IMR-90 (cell line): ENCODE measurements around the gene CPT1A. TPM values are rescaled to one million over a fixed set of nuclear protein-coding genes. Genes with fewer than 3 reads are reported as not detected.

Experiments used
- ATAC-seq: fragments of 200-7000 bp; cut with Tn5 transposase; 2 replicates; pipeline ENCODE4 v1.9.1; 2020; ENCODE audit warnings: low read depth, mild to moderate bottlenecking, moderate library complexity
- BruUV-seq: library from RNA; stranded (reverse); fragments of 400-500 nt; replicated peaks from 2 replicates; lab custom pipeline; 2021; lab: Mats Ljungman, UMichigan
- CTCF ChIA-PET: fragments of 300-600 bp; formaldehyde crosslinking; extraction: SDS; loops from one replicate; lab custom pipeline; 2021; ENCODE audit warnings: antibody characterized with exemption; lab: Yijun Ruan, JAX
- POLR2A ChIA-PET: fragments of 300-600 bp; sonication (Branson Sonifier 250); formaldehyde crosslinking; loops from one replicate; lab custom pipeline; 2022; ENCODE audit warnings: antibody characterized with exemption; ENCODE audit not compliant: unreplicated experiment; lab: Charles Lee
- DNase-seq: peaks from one replicate; pipeline ENCODE4 v3.0.0; 2013
- H2AFZ ChIP-seq: replicated peaks from 2 replicates; pipeline ENCODE3; 2013; ENCODE audit warnings: low read length, mild to moderate bottlenecking; ENCODE audit not compliant: poor library complexity
- H2AK5ac ChIP-seq: 2 replicates; pipeline ENCODE4 v1.6.1; 2013; ENCODE audit warnings: low read depth, low read length, inconsistent platforms
- H2AK9ac ChIP-seq: replicated peaks from 2 replicates; pipeline ENCODE3; 2013; ENCODE audit warnings: mild to moderate bottlenecking, low read depth, low read length, moderate library complexity; ENCODE audit not compliant: poor library complexity
- H2BK120ac ChIP-seq: 2 replicates; pipeline ENCODE4 v1.6.1; 2013; ENCODE audit warnings: low read depth, low read length, inconsistent platforms
- H2BK15ac ChIP-seq: 3 replicates; pipeline ENCODE4 v1.6.1; 2013; ENCODE audit warnings: low read depth, low read length, inconsistent platforms
- H2BK20ac ChIP-seq: 2 replicates; pipeline ENCODE4 v1.6.1; 2013; ENCODE audit warnings: low read depth, mild to moderate bottlenecking, inconsistent platforms, low read length, moderate library complexity
- H2BK5ac ChIP-seq: 2 replicates; pipeline ENCODE4 v1.6.1; 2013; ENCODE audit warnings: mild to moderate bottlenecking, low read depth, low read length, inconsistent platforms; ENCODE audit not compliant: poor library complexity, severe bottlenecking
- H3K14ac ChIP-seq: replicated peaks from 2 replicates; pipeline ENCODE4 v1.6.1; 2013; ENCODE audit warnings: low read depth, low read length, inconsistent platforms
- H3K18ac ChIP-seq: 2 replicates; pipeline ENCODE4 v1.6.1; 2013; ENCODE audit warnings: low read depth, low read length, control low read depth
- H3K23ac ChIP-seq: 2 replicates; pipeline ENCODE4 v1.6.1; 2013; ENCODE audit warnings: low read depth, low read length, inconsistent platforms
- H3K27ac ChIP-seq: 2 replicates; pipeline ENCODE4 v1.5.1; 2013; ENCODE audit warnings: mild to moderate bottlenecking, control low read depth, low read length; ENCODE audit not compliant: insufficient read depth
- H3K27me3 ChIP-seq: 2 replicates; pipeline ENCODE4 v1.6.1; 2013; ENCODE audit warnings: low read length; ENCODE audit not compliant: control insufficient read depth, insufficient read depth
- H3K36me3 ChIP-seq: 2 replicates; pipeline ENCODE4 v1.6.1; 2013; ENCODE audit warnings: low read length, mixed read lengths; ENCODE audit not compliant: control insufficient read depth, insufficient read depth
- H3K4ac ChIP-seq: 2 replicates; pipeline ENCODE4 v1.6.1; 2013; ENCODE audit warnings: low read depth, low read length, inconsistent platforms
- H3K4me1 ChIP-seq: 2 replicates; pipeline ENCODE4 v1.6.1; 2013; ENCODE audit warnings: low read length, mixed read lengths; ENCODE audit not compliant: control insufficient read depth, insufficient read depth
- H3K4me2 ChIP-seq: 2 replicates; pipeline ENCODE4 v1.6.1; 2013; ENCODE audit warnings: low read depth, mild to moderate bottlenecking, control low read depth, low read length, moderate library complexity
- H3K4me3 ChIP-seq: 2 replicates; pipeline ENCODE4 v1.5.1; 2013; ENCODE audit warnings: low read depth, mild to moderate bottlenecking, control low read depth, low read length, moderate library complexity; ENCODE audit not compliant: insufficient read depth
- H3K56ac ChIP-seq: 2 replicates; pipeline ENCODE4 v1.6.1; 2013; ENCODE audit warnings: low read length, inconsistent platforms; ENCODE audit not compliant: insufficient read depth; ENCODE audit errors: extremely low read depth
- H3K79me1 ChIP-seq, 2 experiments: 2 replicates each; pipeline ENCODE4 v1.6.1; 2013; ENCODE audit warnings: low read length in 2 of 2, inconsistent platforms in 1 of 2, low read depth in 1 of 2
- H3K9ac ChIP-seq: 2 replicates; pipeline ENCODE4 v1.6.1; 2013; ENCODE audit warnings: low read depth, low read length, control low read depth
- H3K9me1 ChIP-seq: 2 replicates; pipeline ENCODE4 v1.6.1; 2013; ENCODE audit warnings: low read length, inconsistent platforms; ENCODE audit not compliant: insufficient read depth
- H3K9me3 ChIP-seq: 2 replicates; pipeline ENCODE4 v1.6.1; 2013; ENCODE audit warnings: low read length; ENCODE audit not compliant: control insufficient read depth, insufficient read depth
- H4K20me1 ChIP-seq: 2 replicates; pipeline ENCODE4 v1.6.1; 2013; ENCODE audit warnings: low read length, inconsistent platforms; ENCODE audit not compliant: insufficient read depth
- H4K5ac ChIP-seq: 2 replicates; pipeline ENCODE4 v1.6.1; 2013; ENCODE audit warnings: mild to moderate bottlenecking, low read depth, low read length, control low read depth
- H4K8ac ChIP-seq, 2 experiments: 2 replicates each; pipeline ENCODE4 v1.6.1; 2013; ENCODE audit warnings: low read depth in 2 of 2, low read length in 2 of 2, control low read depth in 1 of 2, inconsistent platforms in 1 of 2
- H4K91ac ChIP-seq: 2 replicates; pipeline ENCODE4 v1.6.1; 2013; ENCODE audit warnings: low read depth, low read length, inconsistent platforms; ENCODE audit not compliant: insufficient read depth
- BHLHE40 ChIP-seq: fragments of 150-350 bp; IDR thresholded peaks from 2 replicates; pipeline ENCODE4 v1.6.1; 2016; ENCODE audit warnings: mild to moderate bottlenecking, low read depth, low read length
- CEBPB ChIP-seq: IDR thresholded peaks from 2 replicates; pipeline ENCODE4 v1.6.1; 2012; ENCODE audit warnings: low read depth, low read length, improper control_type of control experiment
- CHD1 ChIP-seq: IDR thresholded peaks from 2 replicates; pipeline ENCODE4 v1.6.1; 2012; ENCODE audit warnings: low read depth, low read length, improper control_type of control experiment
- CTCF ChIP-seq: conservative IDR thresholded peaks from 2 replicates; pipeline ENCODE4 v1.5.1; 2012; ENCODE audit warnings: mild to moderate bottlenecking, low read depth, low read length, improper control_type of control experiment
- FOS ChIP-seq: fragments of 150-350 bp; IDR thresholded peaks from 2 replicates; pipeline ENCODE4 v1.6.1; 2016; ENCODE audit warnings: low read depth, low read length
- MAFK ChIP-seq: IDR thresholded peaks from 2 replicates; pipeline ENCODE4 v1.6.1; 2012; ENCODE audit warnings: low read depth, low read length, improper control_type of control experiment
- MAZ ChIP-seq: IDR thresholded peaks from 2 replicates; pipeline ENCODE4 v1.6.1; 2012; ENCODE audit warnings: low read depth, mild to moderate bottlenecking, low read length, improper control_type of control experiment, moderate library complexity, borderline replicate concordance
- MXI1 ChIP-seq: IDR thresholded peaks from 2 replicates; pipeline ENCODE4 v1.6.1; 2012; ENCODE audit warnings: low read depth, mild to moderate bottlenecking, low read length, moderate library complexity, borderline replicate concordance
- NFE2L2 ChIP-seq: fragments of 150-350 bp; IDR thresholded peaks from 2 replicates; pipeline ENCODE4 v1.6.1; 2016; ENCODE audit warnings: low read depth, mild to moderate bottlenecking, low read length
- POLR2A ChIP-seq: IDR thresholded peaks from 2 replicates; pipeline ENCODE4 v1.6.1; 2012; ENCODE audit warnings: mild to moderate bottlenecking, low read depth, low read length
- RAD21 ChIP-seq: IDR thresholded peaks from 2 replicates; pipeline ENCODE4 v1.6.1; 2012; ENCODE audit warnings: low read length, improper control_type of control experiment
- RCOR1 ChIP-seq: IDR thresholded peaks from 2 replicates; pipeline ENCODE4 v1.6.1; 2012; ENCODE audit warnings: mild to moderate bottlenecking, low read length, improper control_type of control experiment; ENCODE audit not compliant: insufficient replicate concordance
- RFX5 ChIP-seq: IDR thresholded peaks from 2 replicates; pipeline ENCODE4 v1.8.0; 2012; ENCODE audit warnings: low read depth, mild to moderate bottlenecking, low read length, moderate library complexity
- SMC3 ChIP-seq: fragments of 150-350 bp; IDR thresholded peaks from 2 replicates; pipeline ENCODE4 v1.6.1; 2016; ENCODE audit warnings: low read depth, mild to moderate bottlenecking, antibody characterized with exemption, low read length, moderate library complexity
- USF2 ChIP-seq: fragments of 150-350 bp; IDR thresholded peaks from 2 replicates; pipeline ENCODE4 v1.6.1; 2017; ENCODE audit warnings: mild to moderate bottlenecking, antibody characterized with exemption, low read length, low read depth
- WGBS, 2 experiments: methylation state at CpG; one replicate each; pipeline versions ENCODE4 v1.1.5 to v1.1.7; 2013; ENCODE audit warnings: missing lambda C conversion rate in 2 of 2; ENCODE audit not compliant: insufficient read length in 1 of 2; ENCODE audit errors: extremely low coverage in 2 of 2; 5-methylcytosine and 5-hydroxymethylcytosine counted together
- dilution Hi-C: fragments of 300-500 bp; cut with HindIII; formaldehyde crosslinking; loops from one replicate; pipeline ENCODE4 v1.14.3; 2018; ENCODE audit warnings: low sequenced_read_pairs; ENCODE audit not compliant: unreplicated experiment
- in situ Hi-C: fragments of 300-500 bp; cut with MboI; formaldehyde crosslinking; loops from 3 replicates; pipeline ENCODE4 v1.14.3; 2019; ENCODE audit warnings: low sequenced_read_pairs, inconsistent platforms, mixed read lengths
- intact Hi-C: fragments of 100-400 bp; cut with micrococcal nuclease; formaldehyde crosslinking; loops from 2 replicates; pipeline ENCODE4 v1.10.0; 2022
- polyA plus RNA-seq, 3 experiments: library from polyadenylated mRNA; depleted of rRNA; stranded (reverse); fragments of >200 nt; gene quantifications; 2 replicates each; pipeline ENCODE4 v1.2.3, GENCODE V29; 2012; ENCODE audit warnings: low replicate concordance in 1 of 3
- total RNA-seq: library from RNA; depleted of rRNA; stranded (reverse); fragments of >200 nt; gene quantifications from 2 replicates; pipeline ENCODE4 v1.2.3, GENCODE V29; 2012
- TF ChIP-seq, protein P1 (sequence below): fragments of 150-350 bp; IDR thresholded peaks from 2 replicates; pipeline ENCODE4 v1.6.1; 2016; ENCODE audit warnings: low read depth, mild to moderate bottlenecking, low read length, moderate library complexity, borderline replicate concordance

CPT1A gene
- total and polyA plus RNA-seq, 2 of the 4 experiments (the other 2 are of a cell fraction), result 15.4 to 21.3 TPM

- dilution Hi-C loops (no loop called here), in situ Hi-C loops (no loop called here)
- WGBS, 2 experiments, result no CpG with 5 or more reads among the region's 15 CpGs
These were observed 12.1 kb downstream of the CPT1A start for GRCh38 chr11:68829581-68829980.

More at GRCh38 chr11:68829581-68829980, 12.1 kb downstream of the CPT1A start:
- Histone ChIP-seq H2BK15ac (no peak overlapping the region), H3K9ac (no peak overlapping the region), H3K36me3 (peaks cover 12% of the 10 kb centered on the region), H3K56ac (no peak overlapping the region), H3K4me1 (peaks cover 3% of the 10 kb centered on the region), H2BK20ac (no peak overlapping the region), H3K14ac (no peak overlapping the region), H3K23ac (no peak overlapping the region), H3K27ac (no peak overlapping the region), H3K9me3 (no peaks in the 10 kb centered on the region), H4K5ac (no peak overlapping the region), H2AFZ (no peak overlapping the region), H4K8ac (no peak overlapping the region), H3K4me2 (no peak overlapping the region), H3K4me3 (no peak overlapping the region), H2BK5ac (no peak overlapping the region), H2AK9ac (no peak overlapping the region), H2AK5ac (no peak overlapping the region), H3K27me3 (no peaks in the 10 kb centered on the region), H3K4ac (no peak overlapping the region), H2BK120ac (no peak overlapping the region), H3K79me1 (peaks cover 34 to 86% of the 10 kb centered on the region in 2 experiments), H3K18ac (no peak overlapping the region), H3K9me1 (peaks cover 10% of the 10 kb centered on the region), H4K20me1 (peaks cover 63% of the 10 kb centered on the region), H4K91ac (no peak overlapping the region)
- CTCF ChIA-PET, result no interaction called here
- BruUV-seq, result no TSS peak
- TF ChIP-seq RAD21 (no peak), POLR2A (no peak), CEBPB (no peak), NFE2L2 (no peak), FOS (no peak), RCOR1 (no peak), CTCF (no peak), MAZ (no peak), CHD1 (no peak), USF2 (no peak), MXI1 (no peak), SMC3 (no peak), BHLHE40 (no peak), MAFK (no peak), RFX5 (no peak)
- TF ChIP-seq, protein P1, sequence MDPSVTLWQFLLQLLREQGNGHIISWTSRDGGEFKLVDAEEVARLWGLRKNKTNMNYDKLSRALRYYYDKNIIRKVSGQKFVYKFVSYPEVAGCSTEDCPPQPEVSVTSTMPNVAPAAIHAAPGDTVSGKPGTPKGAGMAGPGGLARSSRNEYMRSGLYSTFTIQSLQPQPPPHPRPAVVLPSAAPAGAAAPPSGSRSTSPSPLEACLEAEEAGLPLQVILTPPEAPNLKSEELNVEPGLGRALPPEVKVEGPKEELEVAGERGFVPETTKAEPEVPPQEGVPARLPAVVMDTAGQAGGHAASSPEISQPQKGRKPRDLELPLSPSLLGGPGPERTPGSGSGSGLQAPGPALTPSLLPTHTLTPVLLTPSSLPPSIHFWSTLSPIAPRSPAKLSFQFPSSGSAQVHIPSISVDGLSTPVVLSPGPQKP, result no peak
- ATAC-seq (no peak), DNase-seq (no peak)
- intact Hi-C loops, result no loop called here
- POLR2A ChIA-PET, result no interaction called here
